Loucy (cell line): ENCODE results near the gene PSMB8.

Experiments
- EZH2phosphoT487 ChIP-seq: fragments of 200-600 bp; IDR thresholded peaks from 2 replicates; pipeline ENCODE4 v1.6.1; 2018; ENCODE audit warnings: antibody characterized with exemption, mild to moderate bottlenecking, moderate library complexity, borderline replicate concordance
- TF ChIP-seq, protein P1 (sequence below): fragments of 200-600 bp; sonication (generic); conservative IDR thresholded peaks from 2 replicates; pipeline ENCODE4 v1.5.1; 2014; ENCODE audit warnings: mild to moderate bottlenecking, antibody characterized with exemption, low read length

DNA sequence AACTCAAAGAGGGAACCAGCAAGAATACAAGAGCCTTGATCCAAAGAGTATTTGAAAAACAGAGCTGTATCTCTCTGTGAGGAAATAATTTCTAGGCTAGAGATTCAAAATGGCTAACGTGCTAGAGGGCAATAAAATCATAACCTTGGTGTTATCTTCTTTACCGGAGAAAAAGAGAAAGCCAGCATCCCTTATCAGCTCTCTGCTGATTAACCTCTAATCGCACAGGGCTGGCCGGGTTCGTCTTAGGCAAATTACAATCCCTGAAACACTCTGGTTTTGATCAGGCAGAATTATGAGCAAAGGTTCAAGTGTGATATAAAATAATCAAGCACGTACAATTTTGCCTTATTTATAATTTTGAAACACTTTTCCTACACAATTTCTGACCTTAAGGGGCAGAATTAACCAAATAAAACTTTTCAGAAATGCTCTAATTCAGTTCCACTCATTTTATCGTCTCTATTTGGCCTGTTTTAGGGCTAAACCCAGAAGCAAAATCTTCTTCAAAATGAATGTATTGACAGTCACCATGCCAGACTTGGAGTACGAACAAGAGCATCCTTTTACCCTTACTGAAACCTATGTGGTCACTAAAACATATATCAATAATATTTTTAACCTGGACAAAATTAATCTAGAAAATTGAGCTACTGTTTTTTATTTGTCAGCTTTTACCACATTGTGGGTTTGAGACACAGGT is 23.9 kb upstream of the PSMB8 start:
- TF ChIP-seq, protein P1, sequence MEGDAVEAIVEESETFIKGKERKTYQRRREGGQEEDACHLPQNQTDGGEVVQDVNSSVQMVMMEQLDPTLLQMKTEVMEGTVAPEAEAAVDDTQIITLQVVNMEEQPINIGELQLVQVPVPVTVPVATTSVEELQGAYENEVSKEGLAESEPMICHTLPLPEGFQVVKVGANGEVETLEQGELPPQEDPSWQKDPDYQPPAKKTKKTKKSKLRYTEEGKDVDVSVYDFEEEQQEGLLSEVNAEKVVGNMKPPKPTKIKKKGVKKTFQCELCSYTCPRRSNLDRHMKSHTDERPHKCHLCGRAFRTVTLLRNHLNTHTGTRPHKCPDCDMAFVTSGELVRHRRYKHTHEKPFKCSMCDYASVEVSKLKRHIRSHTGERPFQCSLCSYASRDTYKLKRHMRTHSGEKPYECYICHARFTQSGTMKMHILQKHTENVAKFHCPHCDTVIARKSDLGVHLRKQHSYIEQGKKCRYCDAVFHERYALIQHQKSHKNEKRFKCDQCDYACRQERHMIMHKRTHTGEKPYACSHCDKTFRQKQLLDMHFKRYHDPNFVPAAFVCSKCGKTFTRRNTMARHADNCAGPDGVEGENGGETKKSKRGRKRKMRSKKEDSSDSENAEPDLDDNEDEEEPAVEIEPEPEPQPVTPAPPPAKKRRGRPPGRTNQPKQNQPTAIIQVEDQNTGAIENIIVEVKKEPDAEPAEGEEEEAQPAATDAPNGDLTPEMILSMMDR: no peak
- no peak for TF ChIP-seq EZH2phosphoT487
